DMS53 treated with DMSO at 0.1 percent for 48 hours (cell line): Measurements from ENCODE around the gene PRXL2B.
A peak's percentile ranks its signal among the peaks of the same experiment; 100 is the strongest.
"Not testable (repeated sequence)": the region's sequence is repeated elsewhere in the genome, so short reads cannot be mapped to it uniquely, and the experiment has no call there.

Experiments used
- DNase-seq: peaks from one replicate; lab custom pipeline; 2025; ENCODE audit not compliant: unreplicated experiment; lab: John Stamatoyannopoulos, UW

Gene PRXL2B

DNA sequence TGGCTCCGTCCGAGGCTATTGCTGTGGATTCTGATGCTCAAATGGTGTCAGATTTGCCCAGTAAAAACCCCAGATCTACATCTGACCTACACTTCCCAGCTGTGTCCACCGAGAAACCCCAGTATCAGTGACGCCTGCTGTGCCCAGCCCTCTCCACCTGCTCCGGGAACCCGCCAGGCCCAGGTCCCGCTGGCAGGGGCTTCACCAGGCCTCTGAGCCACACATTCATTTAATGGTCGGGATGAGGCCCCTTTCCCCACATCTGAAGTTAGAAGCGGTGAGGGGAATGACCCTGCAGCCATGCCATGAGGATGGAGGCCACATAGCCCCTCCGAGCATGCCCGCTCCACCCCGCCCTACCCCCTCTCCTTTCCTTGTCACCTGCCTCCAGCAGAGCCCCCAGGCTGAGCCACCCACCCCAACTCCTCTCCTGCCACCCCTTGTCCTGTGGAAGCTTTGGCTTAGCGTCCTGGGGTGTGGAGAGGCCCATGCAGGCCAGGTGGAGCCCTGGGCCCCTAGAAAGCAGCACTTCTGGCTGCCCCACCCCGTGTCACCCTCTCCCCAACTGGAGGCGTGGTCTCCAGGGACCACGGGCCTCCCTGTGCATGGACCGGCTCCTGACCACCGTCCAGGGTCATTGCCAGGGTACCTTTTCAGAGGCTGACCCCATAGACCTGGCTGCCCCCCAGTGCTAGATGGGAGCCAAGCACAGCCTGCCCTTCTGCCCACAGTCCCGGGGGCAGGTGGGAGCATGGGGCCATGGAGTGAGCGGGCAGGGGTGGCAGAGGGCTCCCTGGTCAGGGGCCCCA lies 22.4 kb upstream of the PRXL2B start:
- no peak for DNase-seq

DNA sequence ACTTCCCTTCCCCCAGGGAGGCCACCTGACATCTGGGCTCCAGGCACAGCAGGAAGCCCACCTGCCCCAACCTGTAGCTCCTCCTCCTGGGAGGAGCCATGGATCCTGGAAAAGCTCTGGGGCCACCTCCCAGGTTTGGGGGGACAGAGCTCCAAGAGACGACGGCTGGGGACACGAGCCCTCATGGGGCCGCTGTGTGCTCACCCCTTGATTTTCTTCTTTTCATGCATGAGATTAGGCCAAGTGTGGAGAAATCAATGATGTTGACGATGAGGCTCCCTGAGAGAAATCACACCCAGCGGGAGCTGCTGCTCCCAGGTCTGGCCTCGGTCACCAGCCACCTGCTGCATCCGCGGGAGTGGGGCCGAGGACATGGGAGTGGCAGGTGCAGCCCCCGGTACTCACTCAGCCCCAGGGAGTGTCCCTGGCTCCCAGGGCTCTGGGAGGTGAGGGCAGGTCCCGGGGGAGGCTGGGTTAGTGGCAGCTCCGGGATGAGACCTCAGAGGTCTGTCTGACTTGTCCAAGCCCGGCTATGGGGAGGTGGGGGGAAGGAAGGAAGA lies 21.7 kb upstream of the PRXL2B start:
- no peak for DNase-seq

GRCh38 chr1:2566101-2567045 lies 20.2 kb upstream of the PRXL2B start:
- DNase-seq = no peak

GRCh38 chr1:2567083-2567679 lies 19.4 kb upstream of the PRXL2B start:
- no peak for DNase-seq

- not testable (repeated sequence) for DNase-seq
These were observed 18.3 kb upstream of the PRXL2B start for GRCh38 chr1:2568187-2568816.

DNA sequence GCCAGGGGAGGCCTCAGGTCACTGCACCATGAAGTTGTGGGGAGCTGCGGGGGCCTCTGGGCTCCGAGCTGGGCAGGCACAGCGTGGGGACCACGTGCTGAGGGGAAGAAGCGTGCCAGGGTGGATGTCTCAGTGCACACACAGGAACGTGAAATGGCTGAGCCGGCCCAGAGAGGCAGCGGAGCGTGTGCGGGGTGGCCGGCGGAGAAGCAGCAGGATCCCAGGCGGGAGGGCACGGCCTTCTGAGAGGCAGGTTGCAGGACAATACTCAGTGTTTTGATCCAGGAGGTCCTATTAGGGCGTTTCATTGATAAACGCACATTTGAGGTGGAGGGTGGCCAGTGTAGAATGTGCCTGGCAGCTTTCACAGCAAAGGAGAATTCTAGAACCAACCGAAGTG lies 17.5 kb upstream of the PRXL2B start:
- no peak for DNase-seq

DNA sequence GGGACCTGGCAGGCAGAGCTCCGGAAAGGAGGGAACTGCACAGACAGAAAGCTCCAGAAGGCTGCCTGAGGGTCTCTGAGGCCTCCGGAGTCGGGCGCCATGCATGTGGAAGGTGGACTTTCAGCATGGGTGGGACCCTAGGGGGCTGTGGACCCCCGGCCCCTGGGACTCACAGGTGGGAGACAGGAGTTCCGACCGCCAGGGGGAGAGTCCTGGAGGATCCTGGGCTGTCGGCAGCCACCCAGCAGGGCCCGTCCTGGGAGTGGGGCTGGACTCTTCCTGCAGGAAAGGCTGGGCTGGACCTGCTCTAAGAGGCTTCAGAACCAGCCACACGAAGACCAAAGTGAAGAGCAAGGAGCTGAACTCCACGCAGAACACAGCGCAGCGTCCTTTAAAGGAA lies 16.9 kb upstream of the PRXL2B start:
- not testable (repeated sequence) for DNase-seq

GRCh38 chr1:2570332-2570731 lies 16.2 kb upstream of the PRXL2B start:
- DNase-seq = no peak

DNA sequence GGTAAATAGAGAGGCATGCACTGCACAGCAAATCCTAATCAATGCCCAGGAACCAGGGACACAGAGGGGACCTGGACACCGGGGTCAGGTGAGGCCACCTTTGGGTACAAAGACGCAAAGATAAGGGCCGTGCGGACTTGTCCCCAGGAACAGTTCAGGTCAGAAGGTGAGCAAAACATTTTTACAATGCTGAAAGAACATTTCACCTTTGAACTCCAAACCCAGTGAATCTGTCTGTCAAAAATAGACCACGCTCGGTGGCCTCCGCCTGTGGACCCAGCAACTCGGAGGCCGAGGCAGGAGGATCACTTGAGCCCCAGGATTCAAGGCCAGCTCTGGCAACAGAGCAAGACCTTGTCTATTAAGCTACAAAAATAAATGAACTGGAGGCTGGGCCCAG lies 15.2 kb upstream of the PRXL2B start:
- no peak for DNase-seq

- no peak for DNase-seq
These were observed 13.2 kb upstream of the PRXL2B start for GRCh38 chr1:2573250-2573920.

- no peak for DNase-seq
These were observed 12.2 kb upstream of the PRXL2B start for GRCh38 chr1:2574350-2574749.

DNA sequence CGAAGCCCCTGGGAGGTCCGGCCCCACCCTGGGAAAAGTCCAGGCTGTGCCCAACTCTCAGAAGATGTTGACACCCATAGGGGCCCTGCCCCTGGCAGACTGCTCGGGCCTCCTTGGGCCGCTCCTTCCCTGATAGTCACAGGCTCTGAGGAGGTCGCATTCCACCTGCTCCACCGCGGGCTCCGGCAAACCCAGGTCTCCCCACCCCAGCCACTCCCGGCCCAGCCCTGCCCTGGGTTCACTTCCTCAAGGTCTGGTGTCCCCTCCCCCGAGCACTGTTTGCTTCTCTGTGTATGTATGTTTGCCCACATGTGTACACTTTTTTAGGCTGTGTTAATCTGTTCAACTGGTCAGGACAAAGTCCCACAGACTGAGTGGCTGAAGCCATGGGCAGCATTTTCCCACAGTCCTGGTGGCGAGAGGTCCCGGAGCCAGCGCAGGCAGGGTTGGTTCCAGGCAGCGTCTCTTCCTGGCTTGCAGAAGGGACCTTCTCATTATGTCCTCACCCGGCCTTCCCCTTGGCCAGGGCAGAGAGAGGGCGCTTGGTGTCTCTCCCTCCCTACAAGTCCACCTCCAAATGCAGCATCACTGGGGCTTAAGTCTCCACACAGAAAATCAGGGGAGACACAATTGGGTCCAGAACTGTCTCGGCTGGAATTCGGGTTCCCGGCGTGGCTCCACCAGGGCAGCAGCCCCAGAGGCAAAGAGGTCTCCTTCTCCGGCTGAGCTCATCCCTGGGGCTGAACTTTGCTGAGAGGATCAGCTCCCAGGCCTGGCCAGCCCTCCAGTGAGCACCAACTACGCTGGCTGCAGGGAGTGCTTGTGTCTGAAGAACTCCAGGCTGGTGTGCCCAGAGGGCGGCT lies 10.5 kb upstream of the PRXL2B start:
- no peak for DNase-seq

GRCh38 chr1:2577565-2578075 lies 9.0 kb upstream of the PRXL2B start:
- not testable (repeated sequence) for DNase-seq

- no peak for DNase-seq
These were observed 7.8 kb upstream of the PRXL2B start for GRCh38 chr1:2578758-2579118.

- no peak for DNase-seq
These were observed 5.9 kb upstream of the PRXL2B start for GRCh38 chr1:2580691-2581090.

- DNase-seq = no peak
These were observed 4.2 kb upstream of the PRXL2B start for GRCh38 chr1:2582391-2582790.

DNA sequence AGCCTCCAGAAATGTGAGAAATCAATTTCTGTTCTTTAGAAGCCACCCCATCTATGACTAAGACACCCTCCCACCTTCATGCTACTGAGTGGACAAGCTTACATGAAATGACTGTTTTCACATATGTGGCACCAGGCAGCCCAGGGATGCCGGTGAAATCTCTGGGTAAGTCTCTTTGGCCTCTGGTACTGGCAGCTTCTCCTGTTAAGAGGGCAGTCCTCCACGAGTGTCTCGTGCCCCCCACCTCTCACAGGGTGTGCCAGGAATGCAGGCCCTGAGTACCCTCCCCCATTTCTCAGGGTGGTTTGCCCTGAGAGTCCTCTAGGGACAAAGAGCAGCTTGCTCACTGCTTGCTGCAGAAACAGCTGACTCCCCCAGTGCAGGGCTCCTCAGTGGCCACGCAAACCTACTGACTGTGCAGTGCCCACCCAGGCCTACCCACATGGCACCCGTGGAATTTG lies 3.2 kb upstream of the PRXL2B start:
- DNase-seq = no peak

GRCh38 chr1:2583871-2584351 lies 2.7 kb upstream of the PRXL2B start:
- DNase-seq = peak; percentile 41
